Body of pancreas (tissue), 4 donors: ENCODE results near the gene TMEM95.

Experiments
- CTCF ChIP-seq, 7 experiments: fragments of 450-650 bp in 4 of 7; fragments of 200-600 bp in 3 of 7; sonication (generic) in 3 of 7; IDR thresholded peaks; one replicate each; pipeline ENCODE4 v1.5.1; 2016 to 2019; ENCODE audit warnings: antibody characterized with exemption in 7 of 7
- POLR2A ChIP-seq, 3 donors: fragments of 450-650 bp; IDR thresholded peaks; one replicate each; pipeline ENCODE4 v1.6.1; 2016; ENCODE audit warnings: antibody characterized with exemption in 3 of 3, mild to moderate bottlenecking in 2 of 3

DNA sequence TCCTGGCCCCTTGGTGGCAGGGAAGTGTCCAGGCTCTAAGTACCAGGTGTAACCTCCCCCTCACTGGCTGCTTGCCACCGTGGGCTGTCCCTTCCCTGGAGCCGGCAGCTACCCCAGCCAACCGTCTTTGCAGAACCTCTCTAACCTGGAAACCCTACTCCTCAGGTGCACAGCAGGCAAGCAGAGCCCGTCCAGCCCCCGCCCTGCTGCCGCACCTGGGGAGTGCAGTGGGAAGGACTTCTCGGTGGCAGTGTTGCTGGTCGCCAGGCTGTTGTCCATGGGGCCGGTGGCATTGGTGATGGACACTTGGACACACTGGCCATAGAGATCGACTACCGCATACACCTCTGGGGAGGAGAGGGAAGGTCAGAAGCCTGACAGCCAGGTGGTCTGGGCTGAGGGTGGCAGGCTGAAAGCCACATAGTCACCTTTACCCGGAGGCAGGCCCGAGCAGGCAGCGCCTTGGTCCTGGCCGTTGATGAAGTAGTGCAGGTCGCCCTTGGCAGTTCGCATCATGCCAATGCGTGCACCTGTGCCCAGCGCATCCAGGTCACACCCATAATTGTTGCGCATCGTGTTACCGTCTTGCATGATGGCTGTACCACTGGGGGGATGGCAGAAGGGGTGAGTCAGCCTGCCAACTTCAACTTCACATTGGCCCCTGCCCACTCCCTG lies 32.3 kb upstream of the TMEM95 start:
- TF ChIP-seq CTCF (IDR thresholded peaks at IDR 0.05) (no peak), POLR2A (IDR thresholded peaks at IDR 0.05) (no peak)
